Kidney epithelial cell (primary cell): ENCODE results near the gene IL4R. TPM values are rescaled to one million over a fixed set of nuclear protein-coding genes. Genes with fewer than 3 reads are reported as not detected.

ENCODE experiments used
- DNase-seq: peaks from one replicate; pipeline ENCODE4 v3.0.0-alpha.2; 2010; ENCODE audit warnings: low read depth
- H3K27me3 ChIP-seq: 2 replicates; pipeline ENCODE4 v1.6.0; 2011; ENCODE audit warnings: low read length; ENCODE audit not compliant: control insufficient read depth, insufficient read depth
- H3K36me3 ChIP-seq: 2 replicates; pipeline ENCODE4 v1.5.1; 2011; ENCODE audit warnings: low read length; ENCODE audit not compliant: control insufficient read depth, insufficient read depth
- H3K4me3 ChIP-seq: 2 replicates; pipeline ENCODE4 v1.5.1; 2011; ENCODE audit warnings: low read depth, mild to moderate bottlenecking, control low read depth, low read length
- CTCF ChIP-seq: IDR thresholded peaks from 2 replicates; pipeline ENCODE4 v1.5.1; 2011; ENCODE audit warnings: mild to moderate bottlenecking, moderate library complexity, low read length, control low read depth, inconsistent platforms; ENCODE audit not compliant: insufficient read depth, poor library complexity, severe bottlenecking
- total RNA-seq: library from RNA; depleted of rRNA; stranded (reverse); fragments of >200 nt; gene quantifications from 2 replicates; pipeline ENCODE4 v1.2.3, GENCODE V29; 2015

The IL4R gene
- total RNA-seq, 1 donor from 2014 or later = 52.1 TPM

- Histone ChIP-seq H3K36me3 (no peaks in the 10 kb centered on the region), H3K27me3 (no peaks in the 10 kb centered on the region), H3K4me3 (no peak overlapping the region)
- TF ChIP-seq CTCF = no peak
- DNase-seq = no peak
These were observed 19.3 kb downstream of the IL4R start for GRCh38 chr16:27333104-27333503.

GRCh38 chr16:27333549-27333948 lies 19.8 kb downstream of the IL4R start:
- DNase-seq = no peak
- TF ChIP-seq CTCF = no peak
- no peak overlapping the region for H3K4me3 ChIP-seq
- H3K36me3 ChIP-seq = no peaks in the 10 kb centered on the region
- H3K27me3 ChIP-seq = no peaks in the 10 kb centered on the region

GRCh38 chr16:27334192-27334764 lies 20.5 kb downstream of the IL4R start:
- DNase-seq = no peak
- H3K36me3 ChIP-seq = no peaks in the 10 kb centered on the region
- TF ChIP-seq CTCF = no peak
- no peak overlapping the region for H3K4me3 ChIP-seq
- H3K27me3 ChIP-seq = no peaks in the 10 kb centered on the region

GRCh38 chr16:27334838-27335237 lies 21.1 kb downstream of the IL4R start:
- Histone ChIP-seq H3K4me3 (no peak overlapping the region), H3K36me3 (no peaks in the 10 kb centered on the region), H3K27me3 (no peaks in the 10 kb centered on the region)
- DNase-seq = no peak
- no peak for TF ChIP-seq CTCF

GRCh38 chr16:27335349-27336053 lies 21.7 kb downstream of the IL4R start:
- no peaks in the 10 kb centered on the region for H3K36me3 ChIP-seq
- no peak overlapping the region for H3K4me3 ChIP-seq
- no peaks in the 10 kb centered on the region for H3K27me3 ChIP-seq
- TF ChIP-seq CTCF = no peak
- no peak for DNase-seq

GRCh38 chr16:27337024-27337423 lies 23.2 kb downstream of the IL4R start:
- no peak for DNase-seq
- no peak for TF ChIP-seq CTCF
- H3K4me3 ChIP-seq = no peak overlapping the region
- H3K27me3 ChIP-seq = no peaks in the 10 kb centered on the region
- H3K36me3 ChIP-seq = peaks cover 2% of the 10 kb centered on the region
